ENCODE measurements around the gene ABHD12B.
"Not testable (repeated sequence)": the region's sequence is repeated elsewhere in the genome, so short reads cannot be mapped to it uniquely, and the experiment has no call there.

Gene ABHD12B

GRCh38 chr14:50932592-50933495 lies 61.0 kb downstream of the ABHD12B start:
- Histone ChIP-seq H3K9ac (ENCODE audit: low read length) (no peak overlapping the region), H3K27ac (ENCODE audit: low read depth, low read length) (no peak overlapping the region), H3K27me3 (ENCODE audit: control insufficient read depth, insufficient read depth, low read length) (no peaks in the 10 kb centered on the region), H3K36me3 (ENCODE audit: control insufficient read depth, insufficient read depth, low read length) (no peaks in the 10 kb centered on the region), H3K4me1 (ENCODE audit: control insufficient read depth, insufficient read depth, low read length) (no peaks in the 10 kb centered on the region), H3K4me3 (ENCODE audit: low read length) (no peak overlapping the region)

GRCh38 chr14:50935126-50936015 lies 63.5 kb downstream of the ABHD12B start:
- H3K27ac ChIP-seq (ENCODE audit: low read depth, low read length) = no peak overlapping the region
- H3K4me1 ChIP-seq (ENCODE audit: control insufficient read depth, insufficient read depth, low read length) = no peaks in the 10 kb centered on the region
- no peak overlapping the region for H3K9ac ChIP-seq (ENCODE audit: low read length)
- no peaks in the 10 kb centered on the region for H3K27me3 ChIP-seq (ENCODE audit: control insufficient read depth, insufficient read depth, low read length)
- no peak overlapping the region for H3K4me3 ChIP-seq (ENCODE audit: low read length)
- no peaks in the 10 kb centered on the region for H3K36me3 ChIP-seq (ENCODE audit: control insufficient read depth, insufficient read depth, low read length)

- Histone ChIP-seq H3K4me1 (ENCODE audit: control insufficient read depth, insufficient read depth, low read length) (no peaks in the 10 kb centered on the region), H3K27ac (ENCODE audit: low read depth, low read length) (no peak overlapping the region), H3K36me3 (ENCODE audit: control insufficient read depth, insufficient read depth, low read length) (no peaks in the 10 kb centered on the region), H3K27me3 (ENCODE audit: control insufficient read depth, insufficient read depth, low read length) (no peaks in the 10 kb centered on the region), H3K4me3 (ENCODE audit: low read length) (no peak overlapping the region), H3K9ac (ENCODE audit: low read length) (no peak overlapping the region)
Observed at GRCh38 chr14:50936016-50936340, 64.1 kb downstream of the ABHD12B start.

GRCh38 chr14:50936882-50937281 lies 65.0 kb downstream of the ABHD12B start:
- no peak overlapping the region for H3K4me3 ChIP-seq (ENCODE audit: low read length)
- no peaks in the 10 kb centered on the region for H3K4me1 ChIP-seq (ENCODE audit: control insufficient read depth, insufficient read depth, low read length)
- no peaks in the 10 kb centered on the region for H3K36me3 ChIP-seq (ENCODE audit: control insufficient read depth, insufficient read depth, low read length)
- no peak overlapping the region for H3K27ac ChIP-seq (ENCODE audit: low read depth, low read length)
- no peak overlapping the region for H3K9ac ChIP-seq (ENCODE audit: low read length)
- no peaks in the 10 kb centered on the region for H3K27me3 ChIP-seq (ENCODE audit: control insufficient read depth, insufficient read depth, low read length)

GRCh38 chr14:50937325-50937724 lies 65.5 kb downstream of the ABHD12B start:
- no peak overlapping the region for H3K9ac ChIP-seq (ENCODE audit: low read length)
- H3K27ac ChIP-seq (ENCODE audit: low read depth, low read length) = no peak overlapping the region
- H3K4me3 ChIP-seq (ENCODE audit: low read length) = no peak overlapping the region
- no peaks in the 10 kb centered on the region for H3K4me1 ChIP-seq (ENCODE audit: control insufficient read depth, insufficient read depth, low read length)
- H3K27me3 ChIP-seq (ENCODE audit: control insufficient read depth, insufficient read depth, low read length) = no peaks in the 10 kb centered on the region
- no peaks in the 10 kb centered on the region for H3K36me3 ChIP-seq (ENCODE audit: control insufficient read depth, insufficient read depth, low read length)

GRCh38 chr14:50937800-50938199 lies 65.9 kb downstream of the ABHD12B start:
- no peaks in the 10 kb centered on the region for H3K27me3 ChIP-seq (ENCODE audit: control insufficient read depth, insufficient read depth, low read length)
- no peak overlapping the region for H3K4me3 ChIP-seq (ENCODE audit: low read length)
- no peak overlapping the region for H3K27ac ChIP-seq (ENCODE audit: low read depth, low read length)
- H3K9ac ChIP-seq (ENCODE audit: low read length) = no peak overlapping the region
- no peaks in the 10 kb centered on the region for H3K36me3 ChIP-seq (ENCODE audit: control insufficient read depth, insufficient read depth, low read length)
- H3K4me1 ChIP-seq (ENCODE audit: control insufficient read depth, insufficient read depth, low read length) = no peaks in the 10 kb centered on the region

GRCh38 chr14:50941151-50941550 lies 69.3 kb downstream of the ABHD12B start:
- no peaks in the 10 kb centered on the region for H3K27me3 ChIP-seq (ENCODE audit: control insufficient read depth, insufficient read depth, low read length)
- H3K4me1 ChIP-seq (ENCODE audit: control insufficient read depth, insufficient read depth, low read length) = no peaks in the 10 kb centered on the region
- H3K27ac ChIP-seq (ENCODE audit: low read depth, low read length) = no peak overlapping the region
- H3K4me3 ChIP-seq (ENCODE audit: low read length) = no peak overlapping the region
- no peaks in the 10 kb centered on the region for H3K36me3 ChIP-seq (ENCODE audit: control insufficient read depth, insufficient read depth, low read length)
- H3K9ac ChIP-seq (ENCODE audit: low read length) = no peak overlapping the region

- not testable (repeated sequence) for H3K4me3 ChIP-seq (ENCODE audit: low read length); H3K36me3 ChIP-seq (ENCODE audit: control insufficient read depth, insufficient read depth, low read length); H3K9ac ChIP-seq (ENCODE audit: low read length); H3K27me3 ChIP-seq (ENCODE audit: control insufficient read depth, insufficient read depth, low read length); H3K4me1 ChIP-seq (ENCODE audit: control insufficient read depth, insufficient read depth, low read length); H3K27ac ChIP-seq (ENCODE audit: low read depth, low read length)
Observed at GRCh38 chr14:50941638-50942037, 69.8 kb downstream of the ABHD12B start.

- Histone ChIP-seq H3K36me3 (ENCODE audit: control insufficient read depth, insufficient read depth, low read length) (no peaks in the 10 kb centered on the region), H3K4me1 (ENCODE audit: control insufficient read depth, insufficient read depth, low read length) (no peaks in the 10 kb centered on the region), H3K4me3 (ENCODE audit: low read length) (peak overlapping the region; percentile 95), H3K27ac (ENCODE audit: low read depth, low read length) (peak overlapping the region; percentile 69), H3K9ac (ENCODE audit: low read length) (peak overlapping the region; percentile 43), H3K27me3 (ENCODE audit: control insufficient read depth, insufficient read depth, low read length) (no peaks in the 10 kb centered on the region)
Observed at GRCh38 chr14:50943261-50943942, 71.5 kb downstream of the ABHD12B start.

GRCh38 chr14:50943943-50944646 lies 72.2 kb downstream of the ABHD12B start, which contains the start of gene PYGL:
PYGL (minus strand) TSS chr14:50944483; CDS start chr14:50944403, 80 bp downstream.
- Histone ChIP-seq H3K4me1 (ENCODE audit: control insufficient read depth, insufficient read depth, low read length) (no peaks in the 10 kb centered on the region), H3K4me3 (ENCODE audit: low read length) (peak within 1 kb of the TSS; percentile 95), H3K9ac (ENCODE audit: low read length) (peak within 1 kb of the TSS; percentile 69), H3K27ac (ENCODE audit: low read depth, low read length) (peak within 1 kb of the TSS; percentile 69), H3K36me3 (ENCODE audit: control insufficient read depth, insufficient read depth, low read length) (no peaks in the 10 kb centered on the region), H3K27me3 (ENCODE audit: control insufficient read depth, insufficient read depth, low read length) (no peaks in the 10 kb centered on the region)

GRCh38 chr14:50944647-50945413 lies 73.0 kb downstream of the ABHD12B start:
- peak overlapping the region; percentile 45 for H3K9ac ChIP-seq (ENCODE audit: low read length)
- no peaks in the 10 kb centered on the region for H3K27me3 ChIP-seq (ENCODE audit: control insufficient read depth, insufficient read depth, low read length)
- H3K4me1 ChIP-seq (ENCODE audit: control insufficient read depth, insufficient read depth, low read length) = no peaks in the 10 kb centered on the region
- peak overlapping the region; percentile 57 for H3K27ac ChIP-seq (ENCODE audit: low read depth, low read length)
- H3K4me3 ChIP-seq (ENCODE audit: low read length) = peak overlapping the region; percentile 95
- H3K36me3 ChIP-seq (ENCODE audit: control insufficient read depth, insufficient read depth, low read length) = no peaks in the 10 kb centered on the region
